DOHH2 (cell line): ENCODE data around the gene SAMD4A.

Experiments used
- H3F3A ChIP-seq: fragments of 200-600 bp; sonication (generic), shearing (Covaris generic); 2 replicates; pipeline ENCODE4 v1.6.0; 2016; ENCODE audit warnings: antibody characterized with exemption, mild to moderate bottlenecking; ENCODE audit not compliant: control insufficient read depth, insufficient read depth
- H3K27ac ChIP-seq: fragments of 200-600 bp; sonication (generic); 2 replicates; pipeline ENCODE4 v1.5.1; 2014; ENCODE audit warnings: low read depth, mild to moderate bottlenecking, low read length, moderate library complexity
- H3K27me3 ChIP-seq: fragments of 200-600 bp; sonication (generic); 2 replicates; pipeline ENCODE4 v1.6.1; 2014; ENCODE audit warnings: mild to moderate bottlenecking, low read length, mixed read lengths; ENCODE audit not compliant: control insufficient read depth
- H3K36me3 ChIP-seq: fragments of 200-600 bp; sonication (generic); 2 replicates; pipeline ENCODE4 v1.6.1; 2014; ENCODE audit warnings: mild to moderate bottlenecking, low read length, moderate library complexity, mixed read lengths; ENCODE audit not compliant: control insufficient read depth
- H3K4me1 ChIP-seq: fragments of 200-600 bp; sonication (generic); 2 replicates; pipeline ENCODE4 v1.6.1; 2014; ENCODE audit warnings: mild to moderate bottlenecking, low read length, mixed read lengths; ENCODE audit not compliant: control insufficient read depth
- H3K4me2 ChIP-seq: fragments of 200-600 bp; sonication (generic); 2 replicates; pipeline ENCODE4 v1.6.0; 2014; ENCODE audit warnings: mild to moderate bottlenecking, low read length, moderate library complexity
- H3K4me3 ChIP-seq: fragments of 200-600 bp; sonication (generic); 2 replicates; pipeline ENCODE4 v1.5.1; 2014; ENCODE audit warnings: mild to moderate bottlenecking, low read length, mixed read lengths
- H3K79me2 ChIP-seq: fragments of 200-600 bp; sonication (generic); 2 replicates; pipeline ENCODE4 v1.6.1; 2014; ENCODE audit warnings: mild to moderate bottlenecking, low read length, mixed read lengths; ENCODE audit not compliant: control insufficient read depth
- H3K9me2 ChIP-seq: fragments of 200-600 bp; sonication (generic); replicated peaks from 2 replicates; pipeline ENCODE4 v1.6.1; 2014; ENCODE audit warnings: mild to moderate bottlenecking, low read length, mixed read lengths; ENCODE audit not compliant: control insufficient read depth
- H3K9me3 ChIP-seq: fragments of 200-600 bp; sonication (generic); 2 replicates; pipeline ENCODE4 v1.6.1; 2014; ENCODE audit warnings: antibody characterized with exemption, low read length, mixed read lengths; ENCODE audit not compliant: control insufficient read depth, insufficient read depth
- H4K20me1 ChIP-seq: fragments of 200-600 bp; sonication (generic); 2 replicates; pipeline ENCODE4 v1.6.0; 2014; ENCODE audit warnings: low read depth, mild to moderate bottlenecking, antibody characterized with exemption, low read length, moderate library complexity; ENCODE audit not compliant: control insufficient read depth, insufficient read depth
- EZH2phosphoT487 ChIP-seq: fragments of 200-600 bp; sonication (generic); IDR thresholded peaks from 2 replicates; pipeline ENCODE4 v1.6.1; 2017; ENCODE audit warnings: borderline replicate concordance, mild to moderate bottlenecking, antibody characterized with exemption, low read length, moderate library complexity, mixed read lengths
- TF ChIP-seq, protein P1 (sequence below): fragments of 200-600 bp; sonication (generic); IDR thresholded peaks from one replicate; pipeline ENCODE4 v1.5.1; 2014; ENCODE audit warnings: antibody characterized with exemption, mild to moderate bottlenecking, low read depth, low read length; ENCODE audit not compliant: poor library complexity, severe bottlenecking

The SAMD4A gene

DNA sequence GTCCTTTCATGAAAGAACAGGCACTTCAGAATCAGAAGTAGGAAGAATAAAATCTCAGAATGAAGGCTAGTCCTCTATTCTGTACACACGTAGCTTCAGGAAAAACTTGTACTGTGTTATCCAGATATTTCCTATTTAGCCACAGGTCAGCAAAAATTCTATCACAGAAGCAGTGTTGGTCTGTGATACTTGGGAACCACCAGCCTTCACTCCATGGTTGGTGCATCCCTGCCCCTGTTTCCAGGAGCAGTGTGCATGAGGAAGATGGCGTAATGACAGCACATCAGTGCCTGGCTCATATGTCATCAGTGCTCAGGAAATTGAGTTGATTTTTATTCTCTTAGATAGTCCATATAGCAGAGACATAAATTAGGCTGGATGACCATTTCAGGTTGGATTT is 87.7 kb downstream of the SAMD4A start:
- H3K9me3 ChIP-seq: no peaks in the 10 kb centered on the region
- H3K27me3 ChIP-seq: peaks cover 17% of the 10 kb centered on the region
- H3K4me2 ChIP-seq: no peak overlapping the region
- no peaks in the 10 kb centered on the region for H3K9me2 ChIP-seq
- no peak overlapping the region for H3K27ac ChIP-seq
- H3K36me3 ChIP-seq: no peaks in the 10 kb centered on the region
- no peaks in the 10 kb centered on the region for H3F3A ChIP-seq
- no peaks in the 10 kb centered on the region for H3K4me1 ChIP-seq
- no peak overlapping the region for H3K4me3 ChIP-seq
- H3K79me2 ChIP-seq: no peaks in the 10 kb centered on the region
- TF ChIP-seq EZH2phosphoT487: no peak
- TF ChIP-seq, protein P1, sequence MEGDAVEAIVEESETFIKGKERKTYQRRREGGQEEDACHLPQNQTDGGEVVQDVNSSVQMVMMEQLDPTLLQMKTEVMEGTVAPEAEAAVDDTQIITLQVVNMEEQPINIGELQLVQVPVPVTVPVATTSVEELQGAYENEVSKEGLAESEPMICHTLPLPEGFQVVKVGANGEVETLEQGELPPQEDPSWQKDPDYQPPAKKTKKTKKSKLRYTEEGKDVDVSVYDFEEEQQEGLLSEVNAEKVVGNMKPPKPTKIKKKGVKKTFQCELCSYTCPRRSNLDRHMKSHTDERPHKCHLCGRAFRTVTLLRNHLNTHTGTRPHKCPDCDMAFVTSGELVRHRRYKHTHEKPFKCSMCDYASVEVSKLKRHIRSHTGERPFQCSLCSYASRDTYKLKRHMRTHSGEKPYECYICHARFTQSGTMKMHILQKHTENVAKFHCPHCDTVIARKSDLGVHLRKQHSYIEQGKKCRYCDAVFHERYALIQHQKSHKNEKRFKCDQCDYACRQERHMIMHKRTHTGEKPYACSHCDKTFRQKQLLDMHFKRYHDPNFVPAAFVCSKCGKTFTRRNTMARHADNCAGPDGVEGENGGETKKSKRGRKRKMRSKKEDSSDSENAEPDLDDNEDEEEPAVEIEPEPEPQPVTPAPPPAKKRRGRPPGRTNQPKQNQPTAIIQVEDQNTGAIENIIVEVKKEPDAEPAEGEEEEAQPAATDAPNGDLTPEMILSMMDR: no peak
- no peaks in the 10 kb centered on the region for H4K20me1 ChIP-seq

DNA sequence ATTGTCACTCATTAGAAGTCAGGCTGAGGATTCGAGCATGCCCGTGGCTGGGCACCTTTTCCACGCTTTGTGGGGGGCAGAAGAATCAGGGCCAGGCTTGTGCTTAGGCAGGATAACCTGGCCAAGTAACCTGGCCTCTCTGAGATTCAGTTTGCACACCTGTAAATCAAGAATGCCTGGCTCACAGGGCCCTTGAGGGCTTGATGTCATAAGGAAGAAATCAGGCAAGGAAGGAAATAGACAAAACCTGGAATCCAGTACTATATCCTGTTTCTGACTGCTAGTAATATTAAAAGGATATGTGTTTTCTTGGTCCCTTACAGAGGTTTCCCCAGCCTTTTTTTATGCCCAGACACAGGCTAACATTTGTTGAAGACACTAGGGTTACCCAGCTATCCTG is 91.9 kb downstream of the SAMD4A start:
- TF ChIP-seq, protein P1: no peak
- TF ChIP-seq EZH2phosphoT487: no peak
- Histone ChIP-seq H3K27me3 (no peaks in the 10 kb centered on the region), H3K9me2 (no peaks in the 10 kb centered on the region), H3K79me2 (no peaks in the 10 kb centered on the region), H3F3A (no peaks in the 10 kb centered on the region), H3K9me3 (no peaks in the 10 kb centered on the region), H4K20me1 (no peaks in the 10 kb centered on the region), H3K4me3 (no peak overlapping the region), H3K4me2 (no peak overlapping the region), H3K27ac (no peak overlapping the region), H3K4me1 (no peaks in the 10 kb centered on the region), H3K36me3 (no peaks in the 10 kb centered on the region)

DNA sequence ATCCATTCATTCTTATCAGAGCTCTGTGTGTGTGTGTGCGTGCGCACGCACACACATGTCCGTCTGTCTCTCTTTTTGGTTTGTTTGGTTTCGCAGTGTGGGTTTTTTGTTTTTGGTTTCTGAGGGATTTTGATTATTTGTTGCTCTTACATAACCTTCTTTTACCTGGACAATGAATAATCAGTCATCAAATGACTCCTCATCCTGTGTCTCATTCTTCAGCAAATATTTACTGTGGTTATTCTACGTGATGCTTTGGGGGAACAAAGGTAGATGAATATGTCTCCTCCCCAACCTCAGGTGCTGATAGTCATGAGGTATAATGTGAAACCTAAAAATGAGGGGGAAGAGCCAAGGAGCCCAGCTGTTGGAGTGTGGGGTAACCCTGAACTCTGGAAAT is 92.4 kb downstream of the SAMD4A start:
- no peak overlapping the region for H3K27ac ChIP-seq
- H3K36me3 ChIP-seq: no peaks in the 10 kb centered on the region
- H3K79me2 ChIP-seq: no peaks in the 10 kb centered on the region
- no peaks in the 10 kb centered on the region for H3F3A ChIP-seq
- H3K9me2 ChIP-seq: no peaks in the 10 kb centered on the region
- TF ChIP-seq, protein P1: no peak
- no peak for TF ChIP-seq EZH2phosphoT487
- H3K27me3 ChIP-seq: no peaks in the 10 kb centered on the region
- no peak overlapping the region for H3K4me3 ChIP-seq
- H3K4me1 ChIP-seq: no peaks in the 10 kb centered on the region
- H4K20me1 ChIP-seq: no peaks in the 10 kb centered on the region
- H3K9me3 ChIP-seq: no peaks in the 10 kb centered on the region
- H3K4me2 ChIP-seq: no peak overlapping the region

DNA sequence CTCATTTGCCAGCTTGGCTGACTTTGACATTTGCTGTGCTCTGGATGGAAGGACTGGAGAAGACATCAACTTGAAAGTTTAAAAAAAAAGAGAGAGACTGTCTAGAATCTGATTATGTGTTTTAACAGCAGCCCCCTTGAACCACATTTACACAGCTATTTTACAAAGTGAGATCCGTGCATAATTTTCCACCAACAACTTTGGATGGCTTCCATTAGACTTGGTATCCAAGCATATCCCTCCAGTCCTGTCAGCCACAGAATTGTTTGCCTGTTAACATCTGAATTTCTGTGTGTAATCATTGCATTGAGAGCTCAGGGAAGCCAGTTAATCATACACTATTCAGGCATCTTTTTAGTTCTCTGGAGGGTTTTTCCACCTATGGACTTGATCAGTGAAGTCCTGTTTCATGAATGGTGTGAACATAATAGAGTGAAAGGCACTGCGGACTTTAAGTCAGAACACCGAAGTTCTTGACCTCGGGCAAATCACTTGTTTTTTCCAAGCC is 93.7 kb downstream of the SAMD4A start:
- Histone ChIP-seq H3K27me3 (0 out of 2 replicates have a peak, but pooled peaks cover 3% of the 10 kb centered on the region), H4K20me1 (no peaks in the 10 kb centered on the region), H3K4me3 (no peak overlapping the region), H3K9me2 (no peaks in the 10 kb centered on the region), H3K9me3 (no peaks in the 10 kb centered on the region), H3K4me2 (no peak overlapping the region), H3K4me1 (no peaks in the 10 kb centered on the region), H3K79me2 (no peaks in the 10 kb centered on the region), H3K36me3 (no peaks in the 10 kb centered on the region), H3F3A (no peaks in the 10 kb centered on the region), H3K27ac (no peak overlapping the region)
- TF ChIP-seq EZH2phosphoT487: no peak
- TF ChIP-seq, protein P1: no peak
